Measurements from ENCODE around the gene PIGV.
"Not testable (repeated sequence)": the region's sequence is repeated elsewhere in the genome, so short reads cannot be mapped to it uniquely, and the experiment has no call there.

The PIGV gene

DNA sequence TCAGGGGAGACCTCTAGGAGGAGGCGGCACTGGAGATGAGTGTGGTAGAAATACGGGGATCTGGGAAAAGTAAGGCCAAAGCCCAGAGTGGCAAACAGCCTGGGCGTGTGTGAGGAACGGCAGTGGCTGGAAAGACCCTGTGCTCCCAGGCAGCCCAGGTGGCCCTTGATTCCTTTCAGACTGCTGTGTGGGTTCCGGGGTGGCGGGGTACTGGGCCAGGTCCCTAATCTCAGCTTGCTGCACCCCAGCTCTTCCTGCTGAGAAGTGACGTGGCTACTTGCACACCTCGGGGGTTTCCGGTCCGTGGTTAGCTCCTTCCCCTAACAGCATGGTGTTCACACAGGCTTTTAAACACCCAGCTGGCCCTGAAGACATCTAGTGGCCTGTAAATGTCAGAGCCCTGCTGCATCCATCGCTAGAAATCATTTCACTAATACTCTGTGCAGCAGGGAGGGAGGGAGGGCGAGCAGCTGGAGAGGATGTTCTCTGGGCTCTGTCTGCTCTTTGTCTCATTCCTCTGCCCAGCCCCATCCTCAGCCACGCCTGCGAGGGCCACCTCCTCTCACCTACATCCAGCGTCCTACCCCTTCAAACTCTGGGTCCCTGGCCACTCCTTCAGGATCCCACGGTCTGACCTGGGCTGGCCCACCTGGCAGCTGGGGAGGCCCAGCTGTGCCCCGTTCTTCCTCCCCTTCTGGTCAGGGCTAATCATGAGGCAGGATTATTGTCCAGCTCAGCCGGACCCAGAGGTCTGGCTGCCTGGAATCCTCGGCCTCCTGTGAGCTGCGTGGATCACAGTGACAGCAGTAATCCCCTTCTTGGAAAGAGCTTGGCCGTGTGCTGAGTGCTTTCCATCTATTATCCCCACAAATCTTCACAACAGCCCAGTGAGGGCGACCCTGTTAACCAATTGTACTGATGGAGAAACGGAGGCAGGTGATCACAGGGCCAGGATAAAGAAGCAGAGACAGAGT lies 46.0 kb downstream of the PIGV start:
- no peak for DNase-seq (ENCODE audit: low spot score)

DNA sequence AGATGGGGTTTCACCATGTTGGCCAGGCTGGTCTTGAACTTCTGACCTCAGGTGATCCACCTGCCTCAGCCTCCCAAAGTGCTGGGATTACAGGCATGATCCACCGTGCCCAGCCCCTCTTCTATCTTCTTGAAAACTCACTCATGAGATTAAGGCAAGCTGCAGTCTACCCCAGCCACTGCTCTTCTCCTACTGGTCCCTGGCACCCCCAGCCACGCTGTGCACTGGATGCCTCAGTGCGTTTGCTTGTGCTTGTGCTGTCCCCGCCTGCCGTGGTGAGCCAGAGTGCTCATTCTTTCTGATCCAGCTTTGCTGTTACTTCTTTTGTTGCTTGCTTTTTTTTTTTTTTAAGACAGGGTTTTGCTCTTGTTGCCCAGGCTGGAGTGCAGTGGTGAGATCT lies 49.9 kb downstream of the PIGV start:
- DNase-seq (ENCODE audit: low spot score) = not testable (repeated sequence)

DNA sequence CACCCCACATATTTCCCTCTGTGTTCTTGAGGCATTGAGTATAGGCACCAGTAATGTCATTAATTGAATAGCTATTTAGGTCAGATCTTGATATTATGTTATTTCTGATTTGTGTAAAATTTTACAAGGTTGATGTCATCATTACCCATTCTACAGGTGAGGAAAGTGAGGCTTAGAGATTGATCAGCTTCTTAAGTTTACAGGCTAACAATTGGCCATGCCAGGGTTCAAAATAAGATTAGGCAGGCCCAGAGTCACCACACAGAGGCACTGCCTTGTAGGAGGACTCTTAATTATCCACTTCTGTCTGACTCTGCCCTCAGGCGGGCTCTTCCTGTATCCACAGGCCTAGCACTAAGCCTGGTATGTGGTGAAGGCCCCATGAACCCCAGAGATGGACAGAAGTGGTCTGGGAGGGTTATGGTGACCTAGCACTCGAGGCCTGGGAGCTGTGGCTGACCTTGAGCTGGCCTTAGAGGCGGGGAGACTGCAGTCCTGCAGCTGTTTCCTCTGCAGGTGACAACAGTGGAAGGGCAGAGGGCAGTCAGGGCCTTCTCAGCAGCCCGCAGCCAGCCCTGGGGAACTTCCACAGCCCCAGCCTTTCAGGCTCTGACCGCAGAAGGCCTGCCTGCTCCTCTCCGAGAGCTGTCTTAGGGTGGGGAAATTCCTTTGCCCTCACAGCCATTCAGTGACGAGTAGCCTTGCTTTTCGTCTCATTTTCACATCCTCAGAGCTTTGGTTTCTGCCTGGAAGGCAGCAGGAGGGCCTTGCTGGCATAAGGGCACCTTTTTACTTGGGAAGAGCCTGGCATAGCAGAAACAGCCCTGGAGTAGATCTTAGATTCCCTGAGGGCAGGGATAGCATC lies 51.0 kb downstream of the PIGV start:
- DNase-seq (ENCODE audit: low spot score) = no peak

DNA sequence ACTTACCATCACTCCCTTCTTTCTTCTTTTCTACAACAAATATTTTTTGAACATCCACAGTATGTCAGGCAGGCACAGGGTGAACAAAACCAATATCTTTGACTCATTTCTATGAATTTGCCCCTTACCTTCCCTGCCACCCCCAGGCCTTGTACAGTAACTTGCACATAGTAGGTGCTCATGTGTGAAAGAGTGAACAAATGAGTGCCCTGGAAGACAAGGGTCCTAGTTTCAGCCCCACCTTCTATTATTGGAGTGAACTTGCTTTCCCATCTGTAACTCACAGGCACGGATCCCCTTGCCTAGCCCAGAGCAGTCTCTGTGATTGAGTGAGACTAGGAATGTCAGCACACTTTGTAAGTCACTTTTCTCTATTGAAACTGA lies 51.6 kb downstream of the PIGV start:
- DNase-seq (ENCODE audit: low spot score) = no peak

DNA sequence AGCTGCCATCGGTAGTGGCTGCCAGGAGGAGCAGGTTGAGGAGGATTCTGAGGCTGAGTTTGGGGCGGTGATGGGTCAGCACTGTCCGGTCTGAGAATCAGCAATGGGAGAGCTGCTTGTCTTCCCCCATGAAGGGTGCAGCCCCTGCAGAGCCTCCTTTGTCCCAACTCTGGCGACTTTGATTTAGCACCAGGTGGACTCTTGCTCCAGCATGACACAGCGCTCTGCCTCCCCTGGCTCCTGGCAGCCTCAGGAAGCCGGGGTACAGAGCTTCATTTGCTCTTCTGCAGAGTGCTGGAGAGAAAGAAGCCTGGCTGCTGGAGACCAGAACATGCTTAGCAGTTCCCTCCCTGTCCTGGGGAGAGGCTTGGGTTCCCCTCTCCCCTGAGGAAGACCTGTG lies 52.0 kb downstream of the PIGV start:
- DNase-seq (ENCODE audit: low spot score) = no peak

DNA sequence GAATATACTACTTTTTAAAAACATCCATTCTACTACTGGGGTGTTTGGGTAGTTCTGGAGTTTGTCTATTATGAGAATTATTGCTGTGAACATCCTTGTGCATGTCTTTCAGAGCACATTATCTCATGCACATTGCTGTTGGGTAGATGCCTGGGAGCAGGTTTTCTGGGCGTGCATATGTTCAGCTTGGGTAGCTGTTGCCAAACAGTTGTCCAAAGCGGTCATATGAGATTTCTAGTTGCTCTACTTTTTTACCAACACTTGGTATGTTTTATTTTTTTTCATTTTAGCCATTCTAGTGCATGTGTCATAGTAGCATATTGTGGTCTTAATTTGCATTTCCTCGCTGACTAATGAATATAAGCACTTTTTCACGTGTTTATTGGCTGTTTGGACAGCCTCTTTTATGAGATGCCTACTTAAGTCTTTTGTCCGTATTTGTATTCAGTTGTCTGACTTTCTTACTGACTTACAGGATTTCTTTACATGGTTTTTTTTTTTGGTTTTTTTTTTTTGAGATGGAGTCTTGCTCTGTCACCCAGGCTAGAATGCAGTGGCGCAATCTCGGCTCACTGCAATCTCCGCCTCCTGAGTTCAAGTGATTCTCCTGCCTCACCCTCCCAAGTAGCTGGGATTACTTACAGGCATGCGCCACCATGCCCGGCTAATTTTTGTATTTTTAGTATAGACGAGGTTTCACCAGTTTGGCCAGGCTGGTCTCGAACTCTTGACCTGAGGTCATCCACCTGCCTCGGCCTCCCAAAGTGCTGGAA lies 56.9 kb downstream of the PIGV start:
- no peak for DNase-seq (ENCODE audit: low spot score)

DNA sequence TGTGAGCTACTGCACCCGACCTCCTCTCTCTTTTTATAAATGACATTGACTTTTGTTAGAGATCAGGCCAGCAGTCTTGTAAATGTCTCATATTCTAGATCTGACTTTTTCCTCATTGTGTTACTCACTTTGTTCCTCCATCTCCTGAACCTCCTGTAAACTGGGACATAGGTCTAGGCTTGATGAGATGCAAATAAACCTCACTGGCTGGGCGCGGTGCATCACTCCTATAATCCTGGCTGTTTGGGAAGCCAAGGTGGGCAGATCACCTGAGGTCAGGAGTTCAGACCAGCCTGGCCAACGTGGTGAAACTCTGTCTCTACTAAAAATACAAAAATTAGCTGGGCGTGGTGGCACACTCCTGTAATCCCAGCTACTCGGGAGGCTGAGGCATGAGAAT lies 60.1 kb downstream of the PIGV start:
- DNase-seq (ENCODE audit: low spot score) = not testable (repeated sequence)

All from hematopoietic multipotent progenitor cell treated with erythropoietin and hydrocortisone succinate and interleukin-3 and kit ligand, for 17 days (in vitro differentiated cells).